ENCODE measurements around the gene SOX6.
"Not testable (repeated sequence)": the region's sequence is repeated elsewhere in the genome, so short reads cannot be mapped to it uniquely, and the experiment has no call there.

The SOX6 gene

DNA sequence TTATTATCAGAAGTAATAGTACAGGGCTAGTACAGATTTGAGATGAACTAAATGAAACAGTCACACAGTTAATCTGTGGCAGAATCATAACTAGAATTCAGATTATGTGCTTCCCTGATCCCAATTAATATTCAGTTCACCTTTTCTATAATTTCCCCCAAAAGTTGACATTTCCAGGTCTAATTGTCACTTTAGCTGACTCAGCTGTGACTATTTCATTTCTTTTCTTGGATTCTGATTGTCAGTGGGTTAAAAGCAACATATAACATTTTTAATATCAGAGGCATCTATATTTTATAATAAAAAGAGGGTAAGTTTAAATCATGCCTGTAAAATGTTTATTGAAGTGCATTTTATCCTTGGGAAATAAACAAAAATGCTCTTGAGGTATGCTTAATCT lies 28.8 kb upstream of the SOX6 start:
- no peaks in the 10 kb centered on the region for H3K4me1 ChIP-seq (ENCODE audit: insufficient read depth, low read length)
- no peaks in the 10 kb centered on the region for H3K36me3 ChIP-seq (ENCODE audit: insufficient read depth, low read length)
- no peak overlapping the region for H3K27ac ChIP-seq (ENCODE audit: low read depth, low read length)
- H3K9me3 ChIP-seq (ENCODE audit: insufficient read depth, low read depth, low read length) = no peaks in the 10 kb centered on the region
- H3K27me3 ChIP-seq (ENCODE audit: insufficient read depth, low read length) = peaks cover 28% of the 10 kb centered on the region
- no peak overlapping the region for H3K4me3 ChIP-seq (ENCODE audit: low read length)
- no peak overlapping the region for H3K9ac ChIP-seq (ENCODE audit: low read depth, low read length)

- no peak overlapping the region for H3K27ac ChIP-seq (ENCODE audit: low read depth, low read length)
- WGBS = 100% methylated on average over 2 of the region's 2 CpGs
Measured at GRCh38 chr11:16382638-16383380, 26.5 kb upstream of the SOX6 start.

GRCh38 chr11:16382186-16382585 lies 25.8 kb upstream of the SOX6 start:
- WGBS = 92% methylated on average over 4 of the region's 5 CpGs
- Histone ChIP-seq H3K27me3 (ENCODE audit: insufficient read depth, low read length) (peaks cover 27% of the 10 kb centered on the region; the same call in 1 of the 2 replicates), H3K4me1 (ENCODE audit: insufficient read depth, low read length) (no peaks in the 10 kb centered on the region), H3K9me3 (ENCODE audit: insufficient read depth, low read depth, low read length) (no peaks in the 10 kb centered on the region), H3K9ac (ENCODE audit: low read depth, low read length) (no peak overlapping the region), H3K27ac (ENCODE audit: low read depth, low read length) (no peak overlapping the region), H3K36me3 (ENCODE audit: insufficient read depth, low read length) (no peaks in the 10 kb centered on the region), H3K4me3 (ENCODE audit: low read length) (no peak overlapping the region)

More at GRCh38 chr11:16382638-16383380, 26.5 kb upstream of the SOX6 start:
- peaks cover 26% of the 10 kb centered on the region; the same call in 1 of the 2 replicates for H3K27me3 ChIP-seq (ENCODE audit: insufficient read depth, low read length)
- no peak overlapping the region for H3K9ac ChIP-seq (ENCODE audit: low read depth, low read length)
- H3K36me3 ChIP-seq (ENCODE audit: insufficient read depth, low read length) = no peaks in the 10 kb centered on the region
- no peaks in the 10 kb centered on the region for H3K9me3 ChIP-seq (ENCODE audit: insufficient read depth, low read depth, low read length)
- H3K4me3 ChIP-seq (ENCODE audit: low read length) = no peak overlapping the region
- H3K4me1 ChIP-seq (ENCODE audit: insufficient read depth, low read length) = no peaks in the 10 kb centered on the region

GRCh38 chr11:16380941-16381568 lies 24.7 kb upstream of the SOX6 start:
- H3K9me3 ChIP-seq (ENCODE audit: insufficient read depth, low read depth, low read length) = no peaks in the 10 kb centered on the region
- no peak overlapping the region for H3K27ac ChIP-seq (ENCODE audit: low read depth, low read length)
- no peak overlapping the region for H3K4me3 ChIP-seq (ENCODE audit: low read length)

DNA sequence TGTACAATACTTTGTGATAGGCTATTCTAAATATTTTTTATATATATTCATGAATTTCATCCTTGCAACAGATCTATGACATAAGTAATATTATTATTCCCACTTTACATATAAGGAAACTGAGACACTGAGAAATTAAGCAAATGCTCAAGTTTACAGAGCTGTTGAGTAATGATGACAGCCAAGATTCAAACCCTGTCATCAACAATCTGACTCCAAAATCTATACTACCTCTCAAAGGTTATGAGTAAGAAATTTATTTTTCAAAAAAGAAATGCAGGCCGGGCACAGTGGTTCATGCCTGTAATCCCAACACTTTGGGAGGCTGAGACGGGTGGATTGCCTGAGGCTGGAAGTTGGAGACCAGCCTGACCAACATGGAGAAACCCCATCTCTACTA lies 22.6 kb upstream of the SOX6 start:
- Histone ChIP-seq H3K9me3 (ENCODE audit: insufficient read depth, low read depth, low read length) (no peaks in the 10 kb centered on the region), H3K4me3 (ENCODE audit: low read length) (no peak overlapping the region), H3K36me3 (ENCODE audit: insufficient read depth, low read length) (no peaks in the 10 kb centered on the region), H3K4me1 (ENCODE audit: insufficient read depth, low read length) (no peaks in the 10 kb centered on the region), H3K9ac (ENCODE audit: low read depth, low read length) (no peak overlapping the region), H3K27me3 (ENCODE audit: insufficient read depth, low read length) (peaks cover 34% of the 10 kb centered on the region; the same call in 1 of the 2 replicates), H3K27ac (ENCODE audit: low read depth, low read length) (no peak overlapping the region)
- WGBS = 91% methylated on average over 2 of the region's 2 CpGs

More at GRCh38 chr11:16380941-16381568, 24.7 kb upstream of the SOX6 start:
- Histone ChIP-seq H3K36me3 (ENCODE audit: insufficient read depth, low read length) (no peaks in the 10 kb centered on the region), H3K27me3 (ENCODE audit: insufficient read depth, low read length) (peaks cover 28% of the 10 kb centered on the region; the same call in 1 of the 2 replicates), H3K9ac (ENCODE audit: low read depth, low read length) (no peak overlapping the region), H3K4me1 (ENCODE audit: insufficient read depth, low read length) (no peaks in the 10 kb centered on the region)

DNA sequence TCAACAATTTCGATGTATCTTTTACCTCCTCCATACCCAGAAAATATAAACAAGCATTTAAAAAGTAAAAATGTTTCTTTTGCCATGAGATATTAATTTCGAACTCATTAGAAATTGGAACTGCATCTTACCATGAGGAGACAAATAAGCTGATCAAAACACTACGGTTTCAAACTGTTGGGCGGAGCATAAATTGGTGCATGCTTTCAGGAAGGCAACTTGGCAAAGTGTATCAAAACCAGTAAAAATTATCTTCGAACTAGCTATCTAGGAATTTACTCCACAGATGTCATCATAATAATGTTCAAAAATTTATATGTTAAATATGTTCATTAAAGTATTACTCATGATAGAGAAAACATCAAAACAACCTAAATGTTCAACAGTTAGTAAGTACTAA lies 21.4 kb upstream of the SOX6 start:
- H3K4me1 ChIP-seq (ENCODE audit: insufficient read depth, low read length) = no peaks in the 10 kb centered on the region
- peaks cover 24% of the 10 kb centered on the region; the same call in 1 of the 2 replicates for H3K27me3 ChIP-seq (ENCODE audit: insufficient read depth, low read length)
- H3K9me3 ChIP-seq (ENCODE audit: insufficient read depth, low read depth, low read length) = no peaks in the 10 kb centered on the region
- H3K36me3 ChIP-seq (ENCODE audit: insufficient read depth, low read length) = no peaks in the 10 kb centered on the region
- WGBS = 93% methylated on average over 5 of the region's 5 CpGs
- H3K9ac ChIP-seq (ENCODE audit: low read depth, low read length) = no peak overlapping the region
- no peak overlapping the region for H3K4me3 ChIP-seq (ENCODE audit: low read length)
- H3K27ac ChIP-seq (ENCODE audit: low read depth, low read length) = no peak overlapping the region

GRCh38 chr11:16375664-16376063 lies 19.3 kb upstream of the SOX6 start:
- not testable (repeated sequence) for H3K4me1 ChIP-seq (ENCODE audit: insufficient read depth, low read length); H3K4me3 ChIP-seq (ENCODE audit: low read length); H3K36me3 ChIP-seq (ENCODE audit: insufficient read depth, low read length); H3K9ac ChIP-seq (ENCODE audit: low read depth, low read length); H3K27ac ChIP-seq (ENCODE audit: low read depth, low read length); H3K9me3 ChIP-seq (ENCODE audit: insufficient read depth, low read depth, low read length)
- peaks cover 14% of the 10 kb centered on the region for H3K27me3 ChIP-seq (ENCODE audit: insufficient read depth, low read length)
- 90% methylated on average over 3 of the region's 3 CpGs for WGBS

DNA sequence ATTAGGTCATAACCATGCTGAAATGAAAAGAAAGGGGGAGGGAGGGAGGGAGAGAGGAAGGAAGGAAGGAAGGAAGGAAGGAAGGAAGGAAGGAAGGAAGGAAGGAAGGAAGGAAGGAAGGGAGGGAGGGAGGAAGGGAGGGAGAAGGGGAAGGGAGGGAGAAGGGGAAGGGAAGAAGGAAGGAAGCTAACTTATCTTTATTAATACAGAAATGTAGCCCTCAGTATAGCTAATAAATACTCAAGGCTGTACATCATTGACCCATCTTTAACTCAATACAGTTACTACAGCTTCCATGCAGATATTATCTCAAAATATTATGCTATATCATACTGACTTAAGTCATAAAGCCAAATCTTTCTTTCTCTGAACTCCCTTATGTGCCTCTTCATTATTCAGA lies 17.4 kb upstream of the SOX6 start:
- H3K4me1 ChIP-seq (ENCODE audit: insufficient read depth, low read length) = no peaks in the 10 kb centered on the region
- H3K4me3 ChIP-seq (ENCODE audit: low read length) = no peak overlapping the region
- H3K27ac ChIP-seq (ENCODE audit: low read depth, low read length) = no peak overlapping the region
- no peak overlapping the region for H3K9ac ChIP-seq (ENCODE audit: low read depth, low read length)
- peaks cover 16% of the 10 kb centered on the region for H3K27me3 ChIP-seq (ENCODE audit: insufficient read depth, low read length)
- no peaks in the 10 kb centered on the region for H3K9me3 ChIP-seq (ENCODE audit: insufficient read depth, low read depth, low read length)
- H3K36me3 ChIP-seq (ENCODE audit: insufficient read depth, low read length) = no peaks in the 10 kb centered on the region

DNA sequence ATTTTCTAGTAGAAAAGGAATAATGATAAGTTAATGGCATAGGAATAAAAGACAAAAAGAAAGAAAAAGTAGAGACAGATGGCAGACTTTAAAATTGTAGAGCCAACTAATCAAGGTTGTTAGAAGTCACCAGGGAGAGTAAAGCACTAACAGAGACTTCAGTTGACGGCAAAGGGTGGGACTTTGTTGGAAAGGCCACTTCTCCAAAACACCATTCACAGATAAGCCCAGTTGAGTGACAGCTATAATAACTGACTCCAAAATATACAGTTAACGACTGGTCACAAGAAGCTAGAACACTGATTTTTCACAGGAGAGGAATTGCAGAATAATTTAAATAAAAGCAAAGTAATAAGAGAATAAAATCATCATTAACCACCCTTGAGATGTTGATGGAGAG lies 16.0 kb upstream of the SOX6 start:
- 95% methylated on average over 1 of the region's 2 CpGs for WGBS
- H3K27ac ChIP-seq (ENCODE audit: low read depth, low read length) = no peak overlapping the region
- H3K9me3 ChIP-seq (ENCODE audit: insufficient read depth, low read depth, low read length) = no peaks in the 10 kb centered on the region
- H3K4me3 ChIP-seq (ENCODE audit: low read length) = no peak overlapping the region
- H3K27me3 ChIP-seq (ENCODE audit: insufficient read depth, low read length) = peaks cover 17% of the 10 kb centered on the region
- H3K9ac ChIP-seq (ENCODE audit: low read depth, low read length) = no peak overlapping the region
- no peaks in the 10 kb centered on the region for H3K36me3 ChIP-seq (ENCODE audit: insufficient read depth, low read length)
- H3K4me1 ChIP-seq (ENCODE audit: insufficient read depth, low read length) = no peaks in the 10 kb centered on the region

DNA sequence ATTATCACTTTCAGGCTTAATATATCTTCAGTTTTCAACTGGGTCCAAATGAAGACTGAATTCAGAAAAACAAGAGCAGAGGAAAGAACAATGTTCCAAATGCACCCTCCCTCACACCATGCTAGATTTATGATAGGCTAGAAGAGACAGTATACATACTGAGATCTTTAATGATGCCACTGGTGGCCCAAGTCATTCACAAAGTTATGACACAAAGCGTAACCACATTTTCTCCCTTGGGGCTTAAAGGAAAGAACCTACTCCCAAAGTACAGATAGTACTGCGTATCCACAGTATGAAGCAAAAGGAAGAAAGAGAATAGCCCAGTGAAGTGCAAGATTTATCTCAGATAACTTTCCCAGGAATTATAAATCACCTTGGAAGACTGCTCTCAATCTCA lies 10.9 kb upstream of the SOX6 start:
- peaks cover 8% of the 10 kb centered on the region for H3K27me3 ChIP-seq (ENCODE audit: insufficient read depth, low read length)
- H3K9ac ChIP-seq (ENCODE audit: low read depth, low read length) = no peak overlapping the region
- H3K4me1 ChIP-seq (ENCODE audit: insufficient read depth, low read length) = no peaks in the 10 kb centered on the region
- H3K27ac ChIP-seq (ENCODE audit: low read depth, low read length) = no peak overlapping the region
- no peaks in the 10 kb centered on the region for H3K9me3 ChIP-seq (ENCODE audit: insufficient read depth, low read depth, low read length)
- WGBS = 88% methylated on average over 2 of the region's 2 CpGs
- no peak overlapping the region for H3K4me3 ChIP-seq (ENCODE audit: low read length)
- no peaks in the 10 kb centered on the region for H3K36me3 ChIP-seq (ENCODE audit: insufficient read depth, low read length)

GRCh38 chr11:16365581-16366228 lies 9.4 kb upstream of the SOX6 start:
- Histone ChIP-seq H3K27me3 (ENCODE audit: insufficient read depth, low read length) (peaks cover 7% of the 10 kb centered on the region), H3K27ac (ENCODE audit: low read depth, low read length) (no peak overlapping the region), H3K36me3 (ENCODE audit: insufficient read depth, low read length) (no peaks in the 10 kb centered on the region), H3K9me3 (ENCODE audit: insufficient read depth, low read depth, low read length) (no peaks in the 10 kb centered on the region), H3K9ac (ENCODE audit: low read depth, low read length) (no peak overlapping the region), H3K4me3 (ENCODE audit: low read length) (no peak overlapping the region), H3K4me1 (ENCODE audit: insufficient read depth, low read length) (no peaks in the 10 kb centered on the region)
- 98% methylated on average over 3 of the region's 3 CpGs for WGBS

Data from HUES64 (cell line).